CD4-positive, alpha-beta T cell (primary cell): ENCODE results near the gene NEB. TPM values are rescaled to one million over a fixed set of nuclear protein-coding genes. Genes with fewer than 3 reads are reported as not detected.

Experiments
- ATAC-seq: fragments of 200-7000 bp; cut with Tn5 transposase; one replicate; pipeline ENCODE4 v1.10.0; 2022; ENCODE audit warnings: mild to moderate bottlenecking; ENCODE audit not compliant: poor library complexity
- CTCF ChIA-PET: fragments of 350-600 bp; sonication (Branson Sonifier 250); formaldehyde crosslinking; loops from one replicate; lab custom pipeline; 2021; ENCODE audit warnings: antibody characterized with exemption, inconsistent platforms; lab: Charles Lee
- POLR2A ChIA-PET: fragments of 350-600 bp; sonication (Branson Sonifier 250); formaldehyde crosslinking; loops from one replicate; lab custom pipeline; 2021; ENCODE audit warnings: antibody characterized with exemption, inconsistent platforms; lab: Charles Lee
- DNase-seq, 14 experiments: peaks; one replicate each; pipeline ENCODE4 v3.0.0-alpha.2; 2013 to 2020; ENCODE audit warnings: mixed read lengths in 2 of 14
- H3K27ac ChIP-seq, 2 donors: one replicate each; pipeline versions ENCODE4 v1.5.1 to v1.7.0; 2013; ENCODE audit warnings: low read length in 2 of 2, low read depth in 1 of 2, mild to moderate bottlenecking in 1 of 2
- H3K27me3 ChIP-seq, 2 experiments: 1 replicate in 1 of 2; 2 replicates in 1 of 2; pipeline versions ENCODE4 v1.6.1 to v1.7.0; 2013; ENCODE audit warnings: low read length in 2 of 2, control low read depth in 1 of 2, mild to moderate bottlenecking in 1 of 2, moderate library complexity in 1 of 2; ENCODE audit not compliant: insufficient read depth in 2 of 2, control insufficient read depth in 1 of 2
- H3K36me3 ChIP-seq: one replicate; pipeline ENCODE4 v1.6.1; 2013; ENCODE audit warnings: low read length, control low read depth; ENCODE audit not compliant: insufficient read depth
- H3K4me1 ChIP-seq: one replicate; pipeline ENCODE4 v1.6.1; 2013; ENCODE audit warnings: low read length, control low read depth; ENCODE audit not compliant: insufficient read depth
- H3K4me3 ChIP-seq: one replicate; pipeline ENCODE4 v1.5.1; 2013; ENCODE audit warnings: mild to moderate bottlenecking, low read length, moderate library complexity
- H3K9me3 ChIP-seq, 2 experiments: 1 replicate in 1 of 2; 2 replicates in 1 of 2; pipeline versions ENCODE4 v1.6.1 to v1.7.0; 2013; ENCODE audit warnings: low read length in 2 of 2, mild to moderate bottlenecking in 2 of 2, control low read depth in 1 of 2, moderate library complexity in 1 of 2; ENCODE audit not compliant: control insufficient read depth in 1 of 2, insufficient read depth in 1 of 2
- H3K27ac Mint-ChIP-seq: one replicate; pipeline ENCODE4 v1.8.0; 2020; ENCODE audit warnings: mixed read lengths
- H3K27me3 Mint-ChIP-seq: one replicate; pipeline ENCODE4 v1.8.0; 2021; ENCODE audit warnings: mixed read lengths
- H3K36me3 Mint-ChIP-seq: one replicate; pipeline ENCODE4 v1.8.0; 2021; ENCODE audit warnings: low read depth, mixed read lengths
- H3K4me1 Mint-ChIP-seq: one replicate; pipeline ENCODE4 v1.8.0; 2021; ENCODE audit warnings: low read depth, mixed read lengths
- H3K4me3 Mint-ChIP-seq: one replicate; pipeline ENCODE4 v1.8.0; 2020; ENCODE audit warnings: mild to moderate bottlenecking, mixed read lengths
- H3K9me3 Mint-ChIP-seq: one replicate; pipeline ENCODE4 v1.8.0; 2020; ENCODE audit warnings: mixed read lengths
- CTCF ChIP-seq: fragments of 200-600 bp; IDR thresholded peaks from one replicate; pipeline ENCODE4 v1.8.0; 2022; ENCODE audit warnings: antibody characterized with exemption, mild to moderate bottlenecking
- intact Hi-C, 2 experiments: fragments of 100-400 bp; cut with DNase I in 1 of 2; cut with micrococcal nuclease in 1 of 2; formaldehyde crosslinking; loops; one replicate each; pipeline versions ENCODE4 v1.15.1 to v1.9.0; 2023 to 2025; cut with DNase I, micrococcal nuclease
- total RNA-seq, 174 experiments: library from RNA in 2 of 174; stranded (reverse) in 2 of 174; gene quantifications; one replicate each; pipeline ENCODE4 v1.2.3 and lab custom pipeline; 2021 to 2026

NEB gene
- total RNA-seq, 2 experiments from 2014 or later: 1.2 to 1.8 TPM

DNA sequence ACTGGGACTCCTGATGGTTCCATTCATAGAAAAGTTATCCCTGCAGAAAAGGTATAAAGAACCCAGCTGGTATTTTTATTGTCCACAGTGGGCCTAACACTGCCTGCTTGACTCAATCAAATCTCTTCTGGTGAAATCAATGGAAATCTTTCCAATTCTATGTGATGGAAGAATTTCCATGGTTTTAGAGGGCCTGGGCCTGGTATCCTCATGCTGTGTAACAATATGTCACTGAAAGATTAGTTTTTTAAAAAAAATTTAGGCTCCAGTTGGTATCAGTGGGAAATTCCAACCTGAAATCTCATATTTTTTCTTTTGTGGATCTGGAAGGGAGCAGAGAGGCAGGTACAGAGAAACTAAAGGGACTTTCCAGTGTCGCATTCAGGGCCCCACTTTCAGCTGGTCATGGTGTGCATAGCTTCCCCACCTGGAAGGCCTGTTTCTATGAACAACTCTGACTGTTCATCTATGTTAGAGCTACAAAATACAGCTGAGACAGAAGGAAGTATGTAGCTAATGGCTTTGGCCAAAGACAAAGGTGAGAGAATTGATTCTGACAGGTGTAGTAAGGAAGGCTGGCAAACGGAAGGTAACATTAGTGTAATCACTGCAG lies 20.9 kb downstream of the NEB start:
- H3K27ac Mint-ChIP-seq: no peak overlapping the region
- peaks cover 0 to 3% of the 10 kb centered on the region in 2 experiments for H3K27me3 ChIP-seq
- intact Hi-C loops: no loop called here
- no peak for ATAC-seq
- ChIA-PET POLR2A (no interaction called here), CTCF (no interaction called here)
- no peaks in the 10 kb centered on the region for H3K4me1 Mint-ChIP-seq
- H3K4me3 Mint-ChIP-seq: no peak overlapping the region
- H3K36me3 ChIP-seq: no peaks in the 10 kb centered on the region
- H3K27ac ChIP-seq: no peak overlapping the region
- H3K4me1 ChIP-seq: no peaks in the 10 kb centered on the region
- H3K4me3 ChIP-seq: no peak overlapping the region
- no peaks in the 10 kb centered on the region for H3K36me3 Mint-ChIP-seq
- H3K9me3 ChIP-seq: no peaks in the 10 kb centered on the region
- DNase-seq: no peak
- no peak for TF ChIP-seq CTCF
- no peaks in the 10 kb centered on the region for H3K27me3 Mint-ChIP-seq
- no peaks in the 10 kb centered on the region for H3K9me3 Mint-ChIP-seq

- Histone ChIP-seq H3K27ac (no peak overlapping the region), H3K9me3 (no peaks in the 10 kb centered on the region), H3K4me1 (no peaks in the 10 kb centered on the region), H3K4me3 (no peak overlapping the region), H3K36me3 (no peaks in the 10 kb centered on the region), H3K27me3 (peaks cover 0 to 3% of the 10 kb centered on the region in 2 experiments)
- Mint-ChIP-seq H3K9me3 (no peaks in the 10 kb centered on the region), H3K36me3 (no peaks in the 10 kb centered on the region), H3K27me3 (peaks cover 2% of the 10 kb centered on the region), H3K4me1 (no peaks in the 10 kb centered on the region), H3K27ac (no peak overlapping the region), H3K4me3 (no peak overlapping the region)
- ATAC-seq (no peak), DNase-seq (no peak)
- intact Hi-C loops: no loop called here
- no peak for TF ChIP-seq CTCF
- CTCF ChIA-PET: no interaction called here
- POLR2A ChIA-PET: no interaction called here
Observed at GRCh38 chr2:151711025-151711424, 23.3 kb downstream of the NEB start.

GRCh38 chr2:151708788-151709187 lies 25.5 kb downstream of the NEB start:
- H3K4me1 Mint-ChIP-seq: no peaks in the 10 kb centered on the region
- H3K27ac Mint-ChIP-seq: no peak overlapping the region
- DNase-seq: no peak

More at GRCh38 chr2:151708788-151709187, 25.5 kb downstream of the NEB start:
- H3K27me3 Mint-ChIP-seq: peaks cover 9% of the 10 kb centered on the region
- ATAC-seq: no peak
- Histone ChIP-seq H3K4me3 (no peak overlapping the region), H3K27me3 (peaks cover 0 to 3% of the 10 kb centered on the region in 2 experiments), H3K36me3 (no peaks in the 10 kb centered on the region), H3K9me3 (no peaks in the 10 kb centered on the region), H3K4me1 (no peaks in the 10 kb centered on the region), H3K27ac (no peak overlapping the region)
- H3K9me3 Mint-ChIP-seq: no peaks in the 10 kb centered on the region
- H3K4me3 Mint-ChIP-seq: no peak overlapping the region
- intact Hi-C loops: no loop called here
- no peaks in the 10 kb centered on the region for H3K36me3 Mint-ChIP-seq
- no peak for TF ChIP-seq CTCF
- ChIA-PET CTCF (no interaction called here), POLR2A (no interaction called here)
